ENCODE results near the gene FAM184A.

GRCh38 chr6:118968416-118968815, 110.0 kb downstream of the FAM184A start:
- no peak for TF ChIP-seq LEF1 (IDR thresholded peaks at IDR 0.05; ENCODE audit: borderline replicate concordance)
- no peak for TF ChIP-seq SP1 (IDR thresholded peaks at IDR 0.05)
- no peak for TF ChIP-seq CTBP1 (IDR thresholded peaks at IDR 0.05; ENCODE audit: borderline replicate concordance)
- TF ChIP-seq L3MBTL2 (conservative IDR thresholded peaks at IDR 0.05): no peak
- TF ChIP-seq ZNF384 (IDR thresholded peaks at IDR 0.05): no peak
- TF ChIP-seq FOXM1 (IDR thresholded peaks at IDR 0.05; ENCODE audit: borderline replicate concordance): no peak
- no peak for TF ChIP-seq TARDBP (IDR thresholded peaks at IDR 0.05)
- no peak for TF ChIP-seq FOXK2 (IDR thresholded peaks at IDR 0.05)
- TF ChIP-seq SUZ12 (IDR thresholded peaks at IDR 0.05): no peak
- TF ChIP-seq HDGF (IDR thresholded peaks at IDR 0.05; ENCODE audit: borderline replicate concordance): no peak
- no peak for TF ChIP-seq BHLHE40 (IDR thresholded peaks at IDR 0.05; ENCODE audit: borderline replicate concordance)
- TF ChIP-seq ARNT (IDR thresholded peaks at IDR 0.05): no peak
- TF ChIP-seq NFRKB (IDR thresholded peaks at IDR 0.05): no peak
- TF ChIP-seq ELF4 (IDR thresholded peaks at IDR 0.05): no peak

Measured in HEK293T (cell line).